Measurements from ENCODE around the gene RAB14. TPM values are rescaled to one million over a fixed set of nuclear protein-coding genes. Genes with fewer than 3 reads are reported as not detected.

RAB14 gene
- total RNA-seq, 1 experiment from 2014 or later = 36.0 TPM

- CTCF ChIA-PET = no interaction called here
- POLR2A ChIA-PET = no interaction called here
- DNase-seq (ENCODE audit: low spot score) (no peak), ATAC-seq (no peak)
- H3K36me3 Mint-ChIP-seq = peaks cover 15% of the 10 kb centered on the region; the same call in 1 of the 2 replicates
- TF ChIP-seq ETV6 (CRISPR knock-in tag; IDR thresholded peaks at IDR 0.05) = no peak
- no peak for TF ChIP-seq ZNF219 (CRISPR knock-in tag; IDR thresholded peaks at IDR 0.05; ENCODE audit: borderline replicate concordance)
- TF ChIP-seq ZNF317 (CRISPR knock-in tag; IDR thresholded peaks at IDR 0.05; ENCODE audit: borderline replicate concordance, low read depth) = no peak
- no peak overlapping the region for H3K4me3 Mint-ChIP-seq
- H3K4me1 Mint-ChIP-seq = peaks cover 6% of the 10 kb centered on the region
- H3K27me3 Mint-ChIP-seq (ENCODE audit: low read depth) = no peaks in the 10 kb centered on the region
- no peak overlapping the region for H3K27ac Mint-ChIP-seq
- H3K9me3 Mint-ChIP-seq = no peaks in the 10 kb centered on the region
Measured at GRCh38 chr9:121143771-121144170, 57.9 kb downstream of the RAB14 start.

DNA sequence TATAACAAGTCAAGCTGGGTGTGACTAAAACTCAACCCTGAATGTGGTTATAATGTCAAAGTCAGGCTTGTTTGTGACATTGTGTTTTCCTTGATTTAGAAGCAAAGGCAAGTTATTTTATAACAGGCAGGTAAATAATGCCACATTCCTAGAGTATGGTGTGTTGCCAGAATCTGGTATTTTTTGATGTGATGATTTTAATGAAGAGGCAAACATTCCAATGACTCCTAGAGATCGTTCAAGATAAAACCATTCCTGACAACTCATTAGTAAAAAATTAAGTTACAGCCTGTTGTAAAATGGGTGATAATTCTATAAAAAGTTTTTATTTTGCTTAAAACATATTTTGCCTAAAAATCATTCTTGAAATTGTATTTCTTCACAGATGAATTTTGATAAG, 60.0 kb downstream of the RAB14 start:
- ChIA-PET POLR2A (no interaction called here), CTCF (no interaction called here)
- Mint-ChIP-seq H3K36me3 (peaks cover 15% of the 10 kb centered on the region; the same call in 1 of the 2 replicates), H3K27ac (no peak overlapping the region), H3K9me3 (no peaks in the 10 kb centered on the region), H3K27me3 (ENCODE audit: low read depth) (no peaks in the 10 kb centered on the region), H3K4me3 (no peak overlapping the region), H3K4me1 (peaks cover 6% of the 10 kb centered on the region)
- no peak for DNase-seq (ENCODE audit: low spot score)
- no peak for ATAC-seq
- TF ChIP-seq GTF2I (CRISPR knock-in tag; conservative IDR thresholded peaks at IDR 0.05) (no peak), ZNF317 (CRISPR knock-in tag; IDR thresholded peaks at IDR 0.05; ENCODE audit: borderline replicate concordance, low read depth) (no peak), SMAD3 (CRISPR knock-in tag; IDR thresholded peaks at IDR 0.05; ENCODE audit: borderline replicate concordance) (no peak), ZNF671 (CRISPR knock-in tag; IDR thresholded peaks at IDR 0.05) (no peak), ZBTB21 (CRISPR knock-in tag; IDR thresholded peaks at IDR 0.05; ENCODE audit: borderline replicate concordance) (no peak), JAZF1 (CRISPR knock-in tag; IDR thresholded peaks at IDR 0.05) (no peak), CREM (CRISPR knock-in tag; IDR thresholded peaks at IDR 0.05) (no peak)
- TF ChIP-seq, protein P1, sequence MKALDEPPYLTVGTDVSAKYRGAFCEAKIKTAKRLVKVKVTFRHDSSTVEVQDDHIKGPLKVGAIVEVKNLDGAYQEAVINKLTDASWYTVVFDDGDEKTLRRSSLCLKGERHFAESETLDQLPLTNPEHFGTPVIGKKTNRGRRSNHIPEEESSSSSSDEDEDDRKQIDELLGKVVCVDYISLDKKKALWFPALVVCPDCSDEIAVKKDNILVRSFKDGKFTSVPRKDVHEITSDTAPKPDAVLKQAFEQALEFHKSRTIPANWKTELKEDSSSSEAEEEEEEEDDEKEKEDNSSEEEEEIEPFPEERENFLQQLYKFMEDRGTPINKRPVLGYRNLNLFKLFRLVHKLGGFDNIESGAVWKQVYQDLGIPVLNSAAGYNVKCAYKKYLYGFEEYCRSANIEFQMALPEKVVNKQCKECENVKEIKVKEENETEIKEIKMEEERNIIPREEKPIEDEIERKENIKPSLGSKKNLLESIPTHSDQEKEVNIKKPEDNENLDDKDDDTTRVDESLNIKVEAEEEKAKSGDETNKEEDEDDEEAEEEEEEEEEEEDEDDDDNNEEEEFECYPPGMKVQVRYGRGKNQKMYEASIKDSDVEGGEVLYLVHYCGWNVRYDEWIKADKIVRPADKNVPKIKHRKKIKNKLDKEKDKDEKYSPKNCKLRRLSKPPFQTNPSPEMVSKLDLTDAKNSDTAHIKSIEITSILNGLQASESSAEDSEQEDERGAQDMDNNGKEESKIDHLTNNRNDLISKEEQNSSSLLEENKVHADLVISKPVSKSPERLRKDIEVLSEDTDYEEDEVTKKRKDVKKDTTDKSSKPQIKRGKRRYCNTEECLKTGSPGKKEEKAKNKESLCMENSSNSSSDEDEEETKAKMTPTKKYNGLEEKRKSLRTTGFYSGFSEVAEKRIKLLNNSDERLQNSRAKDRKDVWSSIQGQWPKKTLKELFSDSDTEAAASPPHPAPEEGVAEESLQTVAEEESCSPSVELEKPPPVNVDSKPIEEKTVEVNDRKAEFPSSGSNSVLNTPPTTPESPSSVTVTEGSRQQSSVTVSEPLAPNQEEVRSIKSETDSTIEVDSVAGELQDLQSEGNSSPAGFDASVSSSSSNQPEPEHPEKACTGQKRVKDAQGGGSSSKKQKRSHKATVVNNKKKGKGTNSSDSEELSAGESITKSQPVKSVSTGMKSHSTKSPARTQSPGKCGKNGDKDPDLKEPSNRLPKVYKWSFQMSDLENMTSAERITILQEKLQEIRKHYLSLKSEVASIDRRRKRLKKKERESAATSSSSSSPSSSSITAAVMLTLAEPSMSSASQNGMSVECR (CRISPR knock-in tag; IDR thresholded peaks at IDR 0.05; ENCODE audit: borderline replicate concordance) = no peak

- Mint-ChIP-seq H3K36me3 (peaks cover 15% of the 10 kb centered on the region; the same call in 1 of the 2 replicates), H3K27ac (no peak overlapping the region), H3K4me1 (peaks cover 6% of the 10 kb centered on the region), H3K27me3 (ENCODE audit: low read depth) (no peaks in the 10 kb centered on the region), H3K4me3 (no peak overlapping the region), H3K9me3 (no peaks in the 10 kb centered on the region)
- CTCF ChIA-PET = no interaction called here
- ATAC-seq (no peak), DNase-seq (ENCODE audit: low spot score) (no peak)
- POLR2A ChIA-PET = no interaction called here
- no peak for TF ChIP-seq GABPB1 (CRISPR knock-in tag; IDR thresholded peaks at IDR 0.05)
- no peak for TF ChIP-seq JAZF1 (CRISPR knock-in tag; IDR thresholded peaks at IDR 0.05)
- no peak for TF ChIP-seq KAT7 (CRISPR knock-in tag; IDR thresholded peaks at IDR 0.05; ENCODE audit: borderline replicate concordance)
- TF ChIP-seq ATF1 (CRISPR knock-in tag; IDR thresholded peaks at IDR 0.05) = no peak
- no peak for TF ChIP-seq ZNF416 (CRISPR knock-in tag; IDR thresholded peaks at IDR 0.05)
- TF ChIP-seq CTCF (IDR thresholded peaks at IDR 0.05) = no peak
- no peak for TF ChIP-seq EMX1 (CRISPR knock-in tag; IDR thresholded peaks at IDR 0.05)
- TF ChIP-seq, protein P2, sequence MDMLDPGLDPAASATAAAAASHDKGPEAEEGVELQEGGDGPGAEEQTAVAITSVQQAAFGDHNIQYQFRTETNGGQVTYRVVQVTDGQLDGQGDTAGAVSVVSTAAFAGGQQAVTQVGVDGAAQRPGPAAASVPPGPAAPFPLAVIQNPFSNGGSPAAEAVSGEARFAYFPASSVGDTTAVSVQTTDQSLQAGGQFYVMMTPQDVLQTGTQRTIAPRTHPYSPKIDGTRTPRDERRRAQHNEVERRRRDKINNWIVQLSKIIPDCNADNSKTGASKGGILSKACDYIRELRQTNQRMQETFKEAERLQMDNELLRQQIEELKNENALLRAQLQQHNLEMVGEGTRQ (CRISPR knock-in tag; IDR thresholded peaks at IDR 0.05) = no peak
- TF ChIP-seq ZNF232 (CRISPR knock-in tag; IDR thresholded peaks at IDR 0.05) = no peak
- no peak for TF ChIP-seq SMAD3 (CRISPR knock-in tag; IDR thresholded peaks at IDR 0.05; ENCODE audit: borderline replicate concordance)
- no peak for TF ChIP-seq FOXJ3 (CRISPR knock-in tag; IDR thresholded peaks at IDR 0.05; ENCODE audit: borderline replicate concordance)
- TF ChIP-seq, protein P3, sequence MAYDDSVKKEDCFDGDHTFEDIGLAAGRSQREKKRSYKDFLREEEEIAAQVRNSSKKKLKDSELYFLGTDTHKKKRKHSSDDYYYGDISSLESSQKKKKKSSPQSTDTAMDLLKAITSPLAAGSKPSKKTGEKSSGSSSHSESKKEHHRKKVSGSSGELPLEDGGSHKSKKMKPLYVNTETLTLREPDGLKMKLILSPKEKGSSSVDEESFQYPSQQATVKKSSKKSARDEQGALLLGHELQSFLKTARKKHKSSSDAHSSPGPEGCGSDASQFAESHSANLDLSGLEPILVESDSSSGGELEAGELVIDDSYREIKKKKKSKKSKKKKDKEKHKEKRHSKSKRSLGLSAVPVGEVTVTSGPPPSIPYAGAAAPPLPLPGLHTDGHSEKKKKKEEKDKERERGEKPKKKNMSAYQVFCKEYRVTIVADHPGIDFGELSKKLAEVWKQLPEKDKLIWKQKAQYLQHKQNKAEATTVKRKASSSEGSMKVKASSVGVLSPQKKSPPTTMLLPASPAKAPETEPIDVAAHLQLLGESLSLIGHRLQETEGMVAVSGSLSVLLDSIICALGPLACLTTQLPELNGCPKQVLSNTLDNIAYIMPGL (CRISPR knock-in tag; IDR thresholded peaks at IDR 0.05) = no peak
- TF ChIP-seq, protein P4, sequence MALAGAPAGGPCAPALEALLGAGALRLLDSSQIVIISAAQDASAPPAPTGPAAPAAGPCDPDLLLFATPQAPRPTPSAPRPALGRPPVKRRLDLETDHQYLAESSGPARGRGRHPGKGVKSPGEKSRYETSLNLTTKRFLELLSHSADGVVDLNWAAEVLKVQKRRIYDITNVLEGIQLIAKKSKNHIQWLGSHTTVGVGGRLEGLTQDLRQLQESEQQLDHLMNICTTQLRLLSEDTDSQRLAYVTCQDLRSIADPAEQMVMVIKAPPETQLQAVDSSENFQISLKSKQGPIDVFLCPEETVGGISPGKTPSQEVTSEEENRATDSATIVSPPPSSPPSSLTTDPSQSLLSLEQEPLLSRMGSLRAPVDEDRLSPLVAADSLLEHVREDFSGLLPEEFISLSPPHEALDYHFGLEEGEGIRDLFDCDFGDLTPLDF (CRISPR knock-in tag; IDR thresholded peaks at IDR 0.05) = no peak
- no peak for TF ChIP-seq CDX4 (CRISPR knock-in tag; IDR thresholded peaks at IDR 0.05; ENCODE audit: borderline replicate concordance)
- no peak for TF ChIP-seq RELA (CRISPR knock-in tag; IDR thresholded peaks at IDR 0.05; ENCODE audit: borderline replicate concordance)
Measured at GRCh38 chr9:121141306-121141705, 60.4 kb downstream of the RAB14 start.
